K562 (cell line): Measurements from ENCODE around the gene METTL24. TPM values are rescaled to one million over a fixed set of nuclear protein-coding genes. Genes with fewer than 3 reads are reported as not detected.

Source experiments
- ATAC-seq: fragments of 200-7000 bp; cut with Tn5 transposase; 3 replicates; pipeline ENCODE4 v1.9.1; 2020; ENCODE audit warnings: moderate library complexity
- BruUV-seq: library from RNA; stranded (reverse); fragments of 400-500 nt; replicated peaks from 2 replicates; lab custom pipeline; 2021; lab: Mats Ljungman, UMichigan
- CTCF ChIA-PET: fragments of 300-600 bp; formaldehyde crosslinking; extraction: SDS; loops from one replicate; lab custom pipeline; 2021; ENCODE audit warnings: low intra/inter-chr PET ratio; lab: Yijun Ruan, JAX
- POLR2A ChIA-PET: fragments of 300-600, 350-650 bp; sonication (Branson Sonifier 250); formaldehyde crosslinking; extraction: SDS; loops from one replicate; lab custom pipeline; 2021; ENCODE audit warnings: antibody characterized with exemption, inconsistent platforms; lab: Yijun Ruan, JAX
- DNase-seq, 4 experiments: peaks; one replicate each; pipeline versions ENCODE4 v3.0.0 to v3.0.0-alpha.2; 2011 to 2018; ENCODE audit warnings: low spot score in 3 of 4, mixed read lengths in 3 of 4; ENCODE audit errors: extremely low read depth in 1 of 4
- FAIRE-seq: peaks from 2 replicates; lab custom pipeline; 2011; peaks lifted over from hg19 to GRCh38; lab: Jason Lieb, UNC
- H2AFZ ChIP-seq: 2 replicates; pipeline ENCODE4 v1.6.0; 2011; ENCODE audit warnings: low read depth, low read length, control low read depth, inconsistent platforms
- H3K27ac ChIP-seq: fragments of 200-600 bp; 3 replicates; pipeline ENCODE4 v1.8.0; 2011; ENCODE audit warnings: low read depth, mild to moderate bottlenecking, control low read depth, inconsistent platforms, low read length, moderate library complexity, mixed read lengths; ENCODE audit errors: extremely low read depth
- H3K27me3 ChIP-seq, 2 experiments: fragments of 300-600 bp in 1 of 2; 2 replicates in 1 of 2; 3 replicates in 1 of 2; pipeline versions ENCODE4 v1.6.0 to v1.8.0; 2011; ENCODE audit warnings: inconsistent platforms in 2 of 2, low read length in 2 of 2, mild to moderate bottlenecking in 1 of 2, mixed read lengths in 1 of 2, moderate library complexity in 1 of 2; ENCODE audit not compliant: control insufficient read depth in 2 of 2, insufficient read depth in 2 of 2
- H3K36me3 ChIP-seq: fragments of 300-600 bp; 3 replicates; pipeline ENCODE4 v1.8.0; 2011; ENCODE audit warnings: mild to moderate bottlenecking, low read length, inconsistent platforms; ENCODE audit not compliant: control insufficient read depth, insufficient read depth
- H3K4me1 ChIP-seq, 2 experiments: fragments of 200-600 bp in 1 of 2; replicated peaks in 1 of 2; 2 replicates in 1 of 2; 3 replicates in 1 of 2; pipeline versions ENCODE4 v1.5.1 to v1.8.0; 2011; ENCODE audit warnings: inconsistent platforms in 2 of 2, low read length in 2 of 2, mild to moderate bottlenecking in 1 of 2, mixed read lengths in 1 of 2, moderate library complexity in 1 of 2; ENCODE audit not compliant: control insufficient read depth in 2 of 2, insufficient read depth in 2 of 2
- H3K4me2 ChIP-seq: 2 replicates; pipeline ENCODE4 v1.6.1; 2011; ENCODE audit warnings: low read length, control low read depth, inconsistent platforms, mixed read lengths; ENCODE audit not compliant: insufficient read depth
- H3K4me3 ChIP-seq: fragments of 200-600 bp; sonication (generic), shearing (Covaris generic); 2 replicates; pipeline ENCODE4 v1.5.1; 2016; ENCODE audit warnings: control low read depth, inconsistent platforms
- H3K79me2 ChIP-seq: fragments of 200-600 bp; 3 replicates; pipeline ENCODE4 v1.8.0; 2011; ENCODE audit warnings: low read length, inconsistent platforms; ENCODE audit not compliant: control insufficient read depth, insufficient read depth
- H3K9ac ChIP-seq, 2 experiments: 2 replicates each; pipeline versions ENCODE4 v1.6.0 to v1.6.1; 2011; ENCODE audit warnings: low read depth in 2 of 2, low read length in 2 of 2, control low read depth in 1 of 2, inconsistent platforms in 1 of 2, mild to moderate bottlenecking in 1 of 2, mixed read lengths in 1 of 2; ENCODE audit not compliant: insufficient read depth in 1 of 2
- H3K9me1 ChIP-seq: one replicate; pipeline ENCODE4 v1.6.0; 2011; ENCODE audit warnings: inconsistent platforms, mild to moderate bottlenecking, low read length, moderate library complexity; ENCODE audit not compliant: control insufficient read depth, insufficient read depth
- H3K9me3 ChIP-seq: replicated peaks from 2 replicates; pipeline ENCODE4 v1.5.1; 2011; ENCODE audit warnings: low read depth, low read length, inconsistent platforms; ENCODE audit not compliant: control insufficient read depth, insufficient read depth
- H4K20me1 ChIP-seq: replicated peaks from 2 replicates; pipeline ENCODE4 v1.6.1; 2011; ENCODE audit warnings: low read length, inconsistent platforms, mixed read lengths; ENCODE audit not compliant: control insufficient read depth, insufficient read depth
- BCL6 ChIP-seq: fragments of 250-450 bp; sonication (Bioruptor Pico); IDR thresholded peaks from 2 replicates; pipeline ENCODE4 v1.4.0; 2020
- MEIS2 ChIP-seq: fragments of 450-650 bp; IDR thresholded peaks from 2 replicates; pipeline ENCODE4 v1.6.1; 2014; ENCODE audit warnings: mild to moderate bottlenecking; ENCODE audit not compliant: partially characterized antibody
- NFIX ChIP-seq: fragments of 250-450 bp; sonication (Bioruptor Pico); IDR thresholded peaks from 2 replicates; pipeline ENCODE4 v1.4.0; 2020; ENCODE audit warnings: low read depth, mild to moderate bottlenecking, moderate library complexity
- RFX7 ChIP-seq: fragments of 250-450 bp; sonication (Bioruptor Pico); IDR thresholded peaks from 2 replicates; pipeline ENCODE4 v1.5.1; 2021; ENCODE audit warnings: mild to moderate bottlenecking
- SRSF9 ChIP-seq: fragments of 200-400 bp; formaldehyde crosslinking; IDR thresholded peaks from 2 replicates; pipeline ENCODE4 v1.6.1; 2017; ENCODE audit warnings: low read depth, low read length, borderline replicate concordance
- in situ Hi-C: fragments of 300-500 bp; cut with MboI; formaldehyde crosslinking; loops from 4 replicates; pipeline ENCODE4 v1.15.0; 2018; ENCODE audit warnings: inconsistent platforms, mixed read lengths
- intact Hi-C: fragments of 100-400 bp; cut with micrococcal nuclease; formaldehyde crosslinking; loops from 2 replicates; pipeline ENCODE4 v1.14.2; 2022
- polyA plus RNA-seq, 8 experiments: library from polyadenylated mRNA; depleted of rRNA in 4 of 8; stranded (reverse) in 5 of 8; unstranded in 3 of 8; fragments of >200 nt; fragmentation: Nextera tagmentation in 2 of 8; fragmentation: Illumina TruSeq in 1 of 8; extraction: Ambion mirVana in 2 of 8; extraction: Trizol in 1 of 8; gene quantifications; 2 replicates each; pipeline versions ENCODE4 v1.2.1 to v1.2.3, GENCODE V29; 2011 to 2014; ENCODE audit warnings: inconsistent platforms in 1 of 8, missing spikeins in 1 of 8
- total RNA-seq, 7 experiments: library from RNA; depleted of rRNA in 6 of 7; stranded (reverse); fragments of >200 nt in 6 of 7; fragmentation: Illumina TruSeq in 2 of 7; extraction: Trizol in 2 of 7; gene quantifications; 2 replicates each; pipeline versions ENCODE4 v1.2.1 to v1.2.3, GENCODE V29; 2011 to 2021; ENCODE audit warnings: low replicate concordance in 1 of 7
- TF ChIP-seq, protein P1 (sequence below): sonication (generic); formaldehyde crosslinking; IDR thresholded peaks from 2 replicates; pipeline ENCODE4 v1.8.0; 2022; ENCODE audit warnings: mild to moderate bottlenecking, missing genetic modification reagents
- TF ChIP-seq, protein P2 (sequence below): fragments of 150-350 bp; conservative IDR thresholded peaks from 2 replicates; pipeline ENCODE4 v1.6.1; 2014; ENCODE audit warnings: low read length
- TF ChIP-seq, protein P3 (sequence below), 3 experiments: fragments of 200-800 bp in 1 of 3; fragments of 250-450 bp in 1 of 3; fragments of 450-650 bp in 1 of 3; sonication (Bioruptor Pico) in 1 of 3; sonication (Bioruptor generic) in 1 of 3; formaldehyde crosslinking in 1 of 3; IDR thresholded peaks; 2 replicates each; pipeline versions ENCODE4 v1.6.1 to v1.8.0; 2016 to 2022; ENCODE audit warnings: mild to moderate bottlenecking in 2 of 3, missing genetic modification characterization in 2 of 3, missing compliant biosample characterization in 1 of 3, moderate library complexity in 1 of 3
- TF ChIP-seq, protein P4 (sequence below): fragments of 250-450 bp; sonication (Bioruptor Pico); IDR thresholded peaks from 2 replicates; pipeline ENCODE4 v1.5.0; 2021; ENCODE audit warnings: mild to moderate bottlenecking, moderate library complexity

METTL24 gene
- total and polyA plus RNA-seq, 9 of the 15 experiments (the other 6 are each of a cell fraction or from before 2014, with no cell fraction given) = not detected

GRCh38 chr6:110284855-110285254 lies 73.3 kb downstream of the METTL24 start:
- DNase-seq = no peak
- BruUV-seq = no TSS peak
- no peaks in the 10 kb centered on the region for H4K20me1 ChIP-seq
- no peaks in the 10 kb centered on the region for H3K79me2 ChIP-seq
- no peak overlapping the region for H2AFZ ChIP-seq
- H3K27ac ChIP-seq = no peak overlapping the region
- no peaks in the 10 kb centered on the region for H3K9me3 ChIP-seq
- H3K4me3 ChIP-seq = no peak overlapping the region
- no peaks in the 10 kb centered on the region for H3K36me3 ChIP-seq
- TF ChIP-seq, protein P1, sequence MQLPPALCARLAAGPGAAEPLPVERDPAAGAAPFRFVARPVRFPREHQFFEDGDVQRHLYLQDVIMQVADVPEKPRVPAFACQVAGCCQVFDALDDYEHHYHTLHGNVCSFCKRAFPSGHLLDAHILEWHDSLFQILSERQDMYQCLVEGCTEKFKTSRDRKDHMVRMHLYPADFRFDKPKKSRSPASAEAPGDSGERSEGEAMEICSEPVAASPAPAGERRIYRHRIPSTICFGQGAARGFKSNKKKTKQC (CRISPR knock-in tag) = no peak
- TF ChIP-seq, protein P2, sequence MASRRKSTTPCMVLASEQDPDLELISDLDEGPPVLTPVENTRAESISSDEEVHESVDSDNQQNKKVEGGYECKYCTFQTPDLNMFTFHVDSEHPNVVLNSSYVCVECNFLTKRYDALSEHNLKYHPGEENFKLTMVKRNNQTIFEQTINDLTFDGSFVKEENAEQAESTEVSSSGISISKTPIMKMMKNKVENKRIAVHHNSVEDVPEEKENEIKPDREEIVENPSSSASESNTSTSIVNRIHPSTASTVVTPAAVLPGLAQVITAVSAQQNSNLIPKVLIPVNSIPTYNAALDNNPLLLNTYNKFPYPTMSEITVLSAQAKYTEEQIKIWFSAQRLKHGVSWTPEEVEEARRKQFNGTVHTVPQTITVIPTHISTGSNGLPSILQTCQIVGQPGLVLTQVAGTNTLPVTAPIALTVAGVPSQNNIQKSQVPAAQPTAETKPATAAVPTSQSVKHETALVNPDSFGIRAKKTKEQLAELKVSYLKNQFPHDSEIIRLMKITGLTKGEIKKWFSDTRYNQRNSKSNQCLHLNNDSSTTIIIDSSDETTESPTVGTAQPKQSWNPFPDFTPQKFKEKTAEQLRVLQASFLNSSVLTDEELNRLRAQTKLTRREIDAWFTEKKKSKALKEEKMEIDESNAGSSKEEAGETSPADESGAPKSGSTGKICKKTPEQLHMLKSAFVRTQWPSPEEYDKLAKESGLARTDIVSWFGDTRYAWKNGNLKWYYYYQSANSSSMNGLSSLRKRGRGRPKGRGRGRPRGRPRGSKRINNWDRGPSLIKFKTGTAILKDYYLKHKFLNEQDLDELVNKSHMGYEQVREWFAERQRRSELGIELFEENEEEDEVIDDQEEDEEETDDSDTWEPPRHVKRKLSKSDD = no peak
- no peak for TF ChIP-seq SRSF9
- TF ChIP-seq NFIX = no peak
- TF ChIP-seq, protein P3, sequence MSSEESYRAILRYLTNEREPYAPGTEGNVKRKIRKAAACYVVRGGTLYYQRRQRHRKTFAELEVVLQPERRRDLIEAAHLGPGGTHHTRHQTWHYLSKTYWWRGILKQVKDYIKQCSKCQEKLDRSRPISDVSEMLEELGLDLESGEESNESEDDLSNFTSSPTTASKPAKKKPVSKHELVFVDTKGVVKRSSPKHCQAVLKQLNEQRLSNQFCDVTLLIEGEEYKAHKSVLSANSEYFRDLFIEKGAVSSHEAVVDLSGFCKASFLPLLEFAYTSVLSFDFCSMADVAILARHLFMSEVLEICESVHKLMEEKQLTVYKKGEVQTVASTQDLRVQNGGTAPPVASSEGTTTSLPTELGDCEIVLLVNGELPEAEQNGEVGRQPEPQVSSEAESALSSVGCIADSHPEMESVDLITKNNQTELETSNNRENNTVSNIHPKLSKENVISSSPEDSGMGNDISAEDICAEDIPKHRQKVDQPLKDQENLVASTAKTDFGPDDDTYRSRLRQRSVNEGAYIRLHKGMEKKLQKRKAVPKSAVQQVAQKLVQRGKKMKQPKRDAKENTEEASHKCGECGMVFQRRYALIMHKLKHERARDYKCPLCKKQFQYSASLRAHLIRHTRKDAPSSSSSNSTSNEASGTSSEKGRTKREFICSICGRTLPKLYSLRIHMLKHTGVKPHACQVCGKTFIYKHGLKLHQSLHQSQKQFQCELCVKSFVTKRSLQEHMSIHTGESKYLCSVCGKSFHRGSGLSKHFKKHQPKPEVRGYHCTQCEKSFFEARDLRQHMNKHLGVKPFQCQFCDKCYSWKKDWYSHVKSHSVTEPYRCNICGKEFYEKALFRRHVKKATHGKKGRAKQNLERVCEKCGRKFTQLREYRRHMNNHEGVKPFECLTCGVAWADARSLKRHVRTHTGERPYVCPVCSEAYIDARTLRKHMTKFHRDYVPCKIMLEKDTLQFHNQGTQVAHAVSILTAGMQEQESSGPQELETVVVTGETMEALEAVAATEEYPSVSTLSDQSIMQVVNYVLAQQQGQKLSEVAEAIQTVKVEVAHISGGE (CRISPR knock-in tag; IDR thresholded peaks at IDR 0.05) = no peak
- no peak for TF ChIP-seq MEIS2
- TF ChIP-seq RFX7 (CRISPR knock-in tag) = no peak
- no peak for TF ChIP-seq BCL6 (CRISPR knock-in tag)
- TF ChIP-seq, protein P4, sequence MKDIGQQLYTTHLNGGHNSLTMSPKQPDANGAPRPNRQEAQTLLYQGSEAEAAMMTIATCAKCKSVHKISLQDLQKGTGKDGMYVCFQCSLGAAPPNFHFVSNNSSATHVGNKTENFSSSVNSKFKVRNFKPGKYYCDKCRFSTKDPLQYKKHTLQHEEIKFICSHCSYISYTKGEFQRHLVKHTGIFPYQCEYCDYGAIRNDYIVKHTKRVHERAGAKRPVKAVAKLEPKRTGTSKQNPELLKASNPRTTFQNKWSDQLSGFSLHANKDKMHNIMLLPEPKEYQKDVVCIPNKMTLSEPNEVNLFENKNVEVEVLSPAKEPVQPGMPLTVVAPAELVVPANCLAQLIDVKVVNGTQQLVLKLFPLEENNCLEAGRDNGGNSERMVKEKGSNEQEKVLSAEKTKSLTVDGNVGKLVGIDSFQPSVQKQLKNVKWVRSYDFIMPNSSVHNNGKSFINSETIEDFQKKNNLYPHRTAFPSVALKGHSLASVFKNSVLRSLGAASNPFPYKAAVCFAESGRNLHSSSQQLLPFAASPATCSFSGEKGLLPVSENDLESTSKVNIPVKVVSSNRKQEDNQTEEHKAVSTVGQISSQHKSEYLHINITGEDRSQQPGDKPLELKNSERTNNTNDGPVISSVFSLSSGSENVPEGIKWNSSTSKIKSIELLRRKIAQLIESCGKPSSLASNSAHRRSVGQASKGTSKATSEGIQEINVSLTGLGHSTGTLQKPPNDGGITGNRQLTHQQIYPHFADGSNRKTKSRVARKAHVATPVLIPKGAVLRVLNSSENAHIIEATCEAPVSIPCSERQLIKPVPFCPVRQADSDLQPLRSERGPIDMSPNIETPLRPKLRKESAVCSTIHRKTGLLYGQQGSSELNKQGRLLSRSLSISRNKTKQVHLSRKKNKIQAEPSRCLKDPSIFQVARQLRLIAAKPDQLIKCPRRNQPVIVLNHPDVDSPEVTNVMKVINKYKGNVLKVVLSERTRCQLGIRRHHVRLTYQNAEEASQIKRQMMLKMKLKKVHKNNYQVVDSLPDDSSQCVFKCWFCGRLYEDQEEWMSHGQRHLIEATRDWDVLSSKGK (CRISPR knock-in tag) = no peak
- no peaks in the 10 kb centered on the region for H3K9me1 ChIP-seq
- ChIA-PET CTCF (no interaction called here), POLR2A (interaction anchor here (0.6 to 1.0 kb wide), 2 partner anchors 10 to 105 kb away, joined by 3 read pairs; partner anchors contain the start of gene CDC40)
- no peak overlapping the region for H3K4me2 ChIP-seq
- in situ Hi-C loops = no loop called here
- no peak for ATAC-seq
- intact Hi-C loops = no loop called here
- H3K4me1 ChIP-seq = no peaks in the 10 kb centered on the region
- FAIRE-seq = no peak
- H3K9ac ChIP-seq = no peak overlapping the region
- peaks cover 12 to 21% of the 10 kb centered on the region in 2 experiments; a peak in 4 of 5 replicates for H3K27me3 ChIP-seq
